Stomach (tissue), 4 donors: ENCODE data around the gene SLC2A14.

ENCODE experiments used
- EP300 ChIP-seq: sonication (generic); formaldehyde crosslinking; IDR thresholded peaks from one replicate; pipeline ENCODE4 v1.6.1; 2017; ENCODE audit warnings: antibody characterized with exemption
- POLR2A ChIP-seq, 4 donors: fragments of 450-650 bp; IDR thresholded peaks; one replicate each; pipeline ENCODE4 v1.6.1; 2016; ENCODE audit warnings: antibody characterized with exemption in 4 of 4, control low read depth in 2 of 4, mild to moderate bottlenecking in 1 of 4, moderate library complexity in 1 of 4
- POLR2AphosphoS5 ChIP-seq, 3 donors: sonication (generic); formaldehyde crosslinking; IDR thresholded peaks; one replicate each; pipeline ENCODE4 v1.6.1; 2016; ENCODE audit warnings: antibody characterized with exemption in 3 of 3
- TF ChIP-seq, protein P1 (sequence below), 7 experiments: fragments of 450-650 bp in 4 of 7; fragments of 200-600 bp in 3 of 7; sonication (generic) in 3 of 7; IDR thresholded peaks; one replicate each; pipeline ENCODE4 v1.5.1; 2016 to 2019; ENCODE audit warnings: antibody characterized with exemption in 7 of 7, control low read depth in 2 of 7, mild to moderate bottlenecking in 1 of 7

DNA sequence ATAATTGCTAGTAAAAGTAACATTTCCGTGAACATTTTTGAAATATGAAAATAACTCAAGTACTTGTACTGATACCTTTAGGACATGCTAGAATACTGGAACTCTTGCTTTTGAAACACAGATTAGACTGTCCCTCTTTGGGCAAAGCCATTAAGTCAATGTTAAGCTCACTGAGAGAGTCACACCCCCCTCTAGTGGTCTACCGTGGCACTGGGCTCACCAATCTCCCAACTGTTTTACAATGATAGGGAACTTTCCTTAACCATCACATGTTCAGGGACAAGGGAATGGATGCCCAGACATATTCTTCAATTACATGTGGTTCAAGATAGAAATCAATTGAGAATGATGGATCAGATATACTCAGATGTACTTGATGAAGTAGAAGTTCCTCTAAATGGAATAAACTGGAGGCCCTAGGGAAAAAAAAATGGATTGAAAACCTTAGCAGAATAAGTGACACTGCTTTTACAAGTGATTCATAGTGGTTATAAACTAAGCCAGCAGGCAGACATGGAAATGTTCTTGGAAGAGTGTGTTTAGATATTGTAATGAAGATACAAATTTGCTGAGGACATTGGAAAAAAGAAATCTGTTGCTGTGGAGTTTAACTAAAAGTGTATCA, 65.7 kb downstream of the SLC2A14 start:
- TF ChIP-seq, protein P1, sequence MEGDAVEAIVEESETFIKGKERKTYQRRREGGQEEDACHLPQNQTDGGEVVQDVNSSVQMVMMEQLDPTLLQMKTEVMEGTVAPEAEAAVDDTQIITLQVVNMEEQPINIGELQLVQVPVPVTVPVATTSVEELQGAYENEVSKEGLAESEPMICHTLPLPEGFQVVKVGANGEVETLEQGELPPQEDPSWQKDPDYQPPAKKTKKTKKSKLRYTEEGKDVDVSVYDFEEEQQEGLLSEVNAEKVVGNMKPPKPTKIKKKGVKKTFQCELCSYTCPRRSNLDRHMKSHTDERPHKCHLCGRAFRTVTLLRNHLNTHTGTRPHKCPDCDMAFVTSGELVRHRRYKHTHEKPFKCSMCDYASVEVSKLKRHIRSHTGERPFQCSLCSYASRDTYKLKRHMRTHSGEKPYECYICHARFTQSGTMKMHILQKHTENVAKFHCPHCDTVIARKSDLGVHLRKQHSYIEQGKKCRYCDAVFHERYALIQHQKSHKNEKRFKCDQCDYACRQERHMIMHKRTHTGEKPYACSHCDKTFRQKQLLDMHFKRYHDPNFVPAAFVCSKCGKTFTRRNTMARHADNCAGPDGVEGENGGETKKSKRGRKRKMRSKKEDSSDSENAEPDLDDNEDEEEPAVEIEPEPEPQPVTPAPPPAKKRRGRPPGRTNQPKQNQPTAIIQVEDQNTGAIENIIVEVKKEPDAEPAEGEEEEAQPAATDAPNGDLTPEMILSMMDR (IDR thresholded peaks at IDR 0.05) = peak in 5 of 7 experiments; percentile 59 to 72 (median 70)
- TF ChIP-seq POLR2A (IDR thresholded peaks at IDR 0.05) (no peak), POLR2AphosphoS5 (IDR thresholded peaks at IDR 0.05) (no peak), EP300 (no peak)
